ENCODE results near the gene MAP6.

DNA sequence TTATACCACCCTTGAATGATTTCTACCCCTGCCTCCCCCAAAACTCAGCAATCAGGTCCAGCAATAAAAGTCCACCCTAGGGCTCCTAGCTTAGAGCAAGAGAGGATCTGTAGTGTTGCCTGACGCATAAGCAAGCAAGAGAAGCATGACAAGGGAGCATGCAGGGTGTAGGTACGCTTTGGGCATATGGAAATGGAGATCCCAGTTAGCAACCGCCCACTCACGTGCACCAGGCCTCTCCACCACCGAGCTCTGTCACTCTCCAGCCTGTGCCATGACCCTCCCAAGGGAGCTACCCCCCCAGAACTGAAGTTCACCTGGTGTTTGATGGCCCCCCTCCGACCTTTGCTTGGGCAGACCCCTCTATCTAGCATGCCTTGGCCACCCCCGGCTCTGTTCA, 67.3 kb downstream of the MAP6 start:
- no peak for TF ChIP-seq CTCF (IDR thresholded peaks at IDR 0.05; ENCODE audit: low read length)
- no peak for TF ChIP-seq EZH2 (optimal IDR thresholded peaks at IDR 0.05; ENCODE audit: low read depth, low read length)
- TF ChIP-seq EZH2phosphoT487 (IDR thresholded peaks at IDR 0.05; ENCODE audit: low read length): no peak

Data from MM.1S (cell line).